Stimulated activated naive CD8-positive, alpha-beta T cell treated with anti-CD3 and anti-CD28 coated beads, Interleukin-15, Interleukin-2, amounts not matched to agents 100 ng/mL and 50 ng/mL, for 24 hours (primary cell): ENCODE measurements around the gene MINAR1.
"Not testable (repeated sequence)": the region's sequence is repeated elsewhere in the genome, so short reads cannot be mapped to it uniquely, and the experiment has no call there.

Source experiments
- H3K27ac Mint-ChIP-seq: one replicate; pipeline ENCODE4 v1.8.0; 2021; ENCODE audit warnings: mild to moderate bottlenecking, mixed read lengths
- H3K27me3 Mint-ChIP-seq: one replicate; pipeline ENCODE4 v1.8.0; 2021; ENCODE audit warnings: mixed read lengths
- H3K36me3 Mint-ChIP-seq: one replicate; pipeline ENCODE4 v1.8.0; 2021; ENCODE audit warnings: low read depth, mixed read lengths
- H3K4me1 Mint-ChIP-seq: one replicate; pipeline ENCODE4 v1.8.0; 2021; ENCODE audit warnings: low read depth, mixed read lengths
- H3K4me3 Mint-ChIP-seq: one replicate; pipeline ENCODE4 v1.8.0; 2021; ENCODE audit warnings: mild to moderate bottlenecking, mixed read lengths
- H3K9me3 Mint-ChIP-seq: one replicate; pipeline ENCODE4 v1.8.0; 2021; ENCODE audit warnings: mixed read lengths

Gene MINAR1

GRCh38 chr15:79416876-79417275 is 15.3 kb upstream of the MINAR1 start:
- peaks cover 11% of the 10 kb centered on the region for H3K36me3 Mint-ChIP-seq
- H3K4me3 Mint-ChIP-seq = no peak overlapping the region
- no peaks in the 10 kb centered on the region for H3K4me1 Mint-ChIP-seq
- no peaks in the 10 kb centered on the region for H3K27me3 Mint-ChIP-seq
- H3K27ac Mint-ChIP-seq = no peak overlapping the region
- no peaks in the 10 kb centered on the region for H3K9me3 Mint-ChIP-seq

GRCh38 chr15:79418693-79419279 is 13.3 kb upstream of the MINAR1 start:
- H3K27ac Mint-ChIP-seq = no peak overlapping the region

GRCh38 chr15:79425591-79426295 is 6.4 kb upstream of the MINAR1 start:
- Mint-ChIP-seq H3K27ac (no peak overlapping the region), H3K4me1 (no peaks in the 10 kb centered on the region), H3K27me3 (peaks cover 37% of the 10 kb centered on the region), H3K4me3 (no peak overlapping the region), H3K36me3 (no peaks in the 10 kb centered on the region), H3K9me3 (no peaks in the 10 kb centered on the region)

More at GRCh38 chr15:79418693-79419279, 13.3 kb upstream of the MINAR1 start:
- Mint-ChIP-seq H3K9me3 (no peaks in the 10 kb centered on the region), H3K36me3 (no peaks in the 10 kb centered on the region), H3K4me1 (no peaks in the 10 kb centered on the region), H3K27me3 (no peaks in the 10 kb centered on the region), H3K4me3 (no peak overlapping the region)

DNA sequence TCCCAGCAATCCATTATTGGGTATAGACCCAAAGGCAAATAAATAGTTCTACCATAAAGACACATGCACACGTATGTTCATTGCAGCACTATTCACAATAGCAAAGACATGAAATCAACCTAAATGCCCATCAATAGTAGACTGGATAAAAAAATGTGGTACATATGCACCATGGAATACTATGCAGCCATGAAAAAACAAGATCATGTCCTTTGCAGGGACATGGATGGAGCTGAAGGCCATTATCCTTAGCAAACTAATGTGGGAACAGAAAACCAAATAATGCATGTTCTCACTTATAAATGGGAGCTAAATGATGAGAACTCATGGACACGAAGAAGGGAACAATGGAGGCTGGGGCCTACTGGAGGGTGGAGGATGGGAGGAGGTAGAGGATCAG is 5.2 kb upstream of the MINAR1 start:
- H3K4me3 Mint-ChIP-seq, H3K36me3 Mint-ChIP-seq, H3K27ac Mint-ChIP-seq, H3K4me1 Mint-ChIP-seq, H3K9me3 Mint-ChIP-seq: not testable (repeated sequence)
- peaks cover 45% of the 10 kb centered on the region for H3K27me3 Mint-ChIP-seq

GRCh38 chr15:79427781-79428598 is 4.1 kb upstream of the MINAR1 start:
- Mint-ChIP-seq H3K4me1 (peaks cover 5% of the 10 kb centered on the region), H3K36me3 (no peaks in the 10 kb centered on the region), H3K27me3 (peaks cover 53% of the 10 kb centered on the region), H3K9me3 (no peaks in the 10 kb centered on the region), H3K4me3 (no peak overlapping the region), H3K27ac (no peak overlapping the region)

DNA sequence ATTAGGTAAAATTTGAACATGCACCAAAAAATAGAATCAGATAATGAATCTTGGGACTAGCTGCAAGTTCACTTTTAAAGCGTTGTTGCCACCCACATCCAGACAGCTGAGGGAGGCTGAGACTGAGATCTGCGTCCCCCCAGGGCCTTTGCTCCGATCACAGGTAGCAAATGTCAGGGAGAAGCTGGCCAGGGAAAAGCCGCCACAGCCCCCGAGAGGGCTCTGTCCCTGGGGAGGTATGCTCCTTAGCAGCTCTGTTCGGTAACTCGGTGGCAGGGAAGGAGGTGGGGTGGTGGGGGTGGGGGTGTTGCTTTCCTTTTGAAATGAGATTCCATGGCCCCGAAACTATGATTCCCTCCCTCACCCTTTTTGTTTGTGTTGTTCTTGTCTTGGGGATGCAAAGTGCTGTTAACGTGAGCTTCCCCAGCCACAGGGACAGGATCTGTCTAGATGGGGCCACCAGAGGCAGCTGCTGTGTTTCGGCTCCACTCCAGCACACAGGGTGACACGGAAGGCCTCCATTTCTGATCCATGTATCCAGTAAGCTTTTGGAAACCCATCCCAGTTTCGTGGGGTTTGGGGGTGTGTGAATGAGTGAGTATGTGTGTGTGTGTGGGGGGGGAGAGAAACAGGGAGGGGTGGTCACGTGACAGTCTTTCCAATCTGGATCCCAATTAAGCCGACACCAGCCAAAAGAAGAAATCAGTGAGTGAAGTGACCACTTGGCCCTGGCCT is 1.1 kb upstream of the MINAR1 start:
- no peak overlapping the region for H3K27ac Mint-ChIP-seq
- no peak overlapping the region for H3K4me3 Mint-ChIP-seq
- H3K36me3 Mint-ChIP-seq = no peaks in the 10 kb centered on the region
- peaks cover 76% of the 10 kb centered on the region for H3K27me3 Mint-ChIP-seq
- peaks cover 5% of the 10 kb centered on the region for H3K4me1 Mint-ChIP-seq
- no peaks in the 10 kb centered on the region for H3K9me3 Mint-ChIP-seq

DNA sequence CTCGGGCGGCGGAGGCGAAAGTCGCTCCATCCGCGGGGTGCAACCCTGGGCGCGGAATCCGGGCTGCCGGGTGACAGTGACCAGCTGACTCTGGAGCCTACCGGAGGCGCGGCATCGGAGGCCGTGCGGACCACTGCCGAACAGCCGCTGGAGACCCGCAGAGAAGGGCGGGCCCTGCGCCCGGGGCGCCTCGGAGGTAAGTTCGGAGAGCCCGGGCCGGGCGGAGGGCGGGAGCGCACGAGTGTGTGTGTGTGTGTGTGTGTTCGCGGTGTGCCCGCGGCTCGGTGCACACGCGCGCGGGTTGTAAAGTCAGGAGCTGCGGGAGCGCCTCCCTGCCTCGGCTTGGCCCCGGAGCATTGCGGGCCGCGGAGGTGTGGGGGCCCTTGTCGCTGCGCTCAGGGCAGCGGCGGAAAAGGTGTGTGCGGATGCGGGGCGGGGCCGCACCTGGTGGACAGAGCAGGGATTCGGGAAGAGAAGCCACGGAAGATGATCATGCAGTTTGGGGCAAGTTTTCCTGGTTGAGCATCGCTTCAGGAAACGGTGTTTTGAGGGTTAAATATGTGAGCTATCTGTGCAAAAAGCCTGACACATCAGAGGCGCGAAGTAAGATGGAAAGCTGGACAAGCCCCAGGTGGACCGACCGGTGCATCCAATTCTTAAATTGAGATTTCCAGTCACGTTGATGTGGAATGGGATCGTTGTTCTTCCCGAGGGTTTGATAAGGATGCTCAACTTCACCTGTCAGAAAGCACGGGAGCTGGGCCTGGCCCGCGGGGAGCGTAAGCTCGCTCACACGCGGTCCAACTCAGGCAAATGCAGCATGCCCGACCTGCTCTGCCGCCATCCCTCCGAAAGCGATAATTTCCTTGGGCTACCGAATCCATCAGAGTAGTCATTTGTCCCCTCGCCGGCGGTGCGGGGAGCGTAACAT is 474 bp downstream of the MINAR1 start:
- no peak overlapping the region for H3K27ac Mint-ChIP-seq
- H3K36me3 Mint-ChIP-seq = peaks cover 3% of the 10 kb centered on the region

DNA sequence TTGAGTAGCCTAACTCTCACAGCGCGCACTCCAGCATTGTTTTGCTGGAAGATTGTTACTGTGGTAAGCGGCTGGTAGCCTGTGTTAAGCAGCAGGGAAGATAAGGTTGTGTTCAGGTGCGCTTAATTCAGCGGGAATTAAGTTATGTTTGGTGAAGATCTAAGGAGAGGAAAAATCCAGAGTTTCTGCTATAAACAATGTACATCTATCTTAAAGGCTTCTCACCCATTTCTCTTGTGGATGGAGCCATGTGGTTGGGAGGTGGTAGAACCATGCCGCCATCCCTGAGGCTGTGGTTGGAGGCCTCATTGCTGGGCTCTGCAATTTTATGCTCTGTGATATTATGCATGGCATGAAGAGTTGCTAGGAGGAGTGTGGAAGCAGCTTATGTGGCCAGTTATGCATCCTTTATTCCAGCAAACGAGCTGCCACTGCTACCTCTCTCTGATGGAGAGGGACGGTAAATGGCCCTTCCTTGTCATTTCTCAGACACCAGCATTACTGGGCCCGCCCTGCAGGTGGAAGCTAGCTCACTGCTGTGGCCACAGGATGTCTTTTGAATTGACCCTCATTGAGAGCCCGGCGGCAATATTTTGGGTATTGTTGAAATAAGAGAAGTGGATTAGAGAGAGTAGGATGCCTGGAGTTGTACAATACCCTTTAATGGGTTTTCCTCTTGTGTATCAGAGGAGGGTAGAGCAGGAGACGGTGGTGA is 1.3 kb downstream of the MINAR1 start:
- Mint-ChIP-seq H3K9me3 (peaks cover 4% of the 10 kb centered on the region), H3K27ac (no peak overlapping the region), H3K36me3 (peaks cover 3% of the 10 kb centered on the region), H3K4me1 (peaks cover 5% of the 10 kb centered on the region), H3K4me3 (no peak overlapping the region), H3K27me3 (peaks cover 62% of the 10 kb centered on the region)

More for the DNA sequence above, 474 bp downstream of the MINAR1 start:
- Mint-ChIP-seq H3K4me1 (peaks cover 5% of the 10 kb centered on the region), H3K4me3 (no peak overlapping the region), H3K27me3 (peaks cover 66% of the 10 kb centered on the region), H3K9me3 (peaks cover 4% of the 10 kb centered on the region)

DNA sequence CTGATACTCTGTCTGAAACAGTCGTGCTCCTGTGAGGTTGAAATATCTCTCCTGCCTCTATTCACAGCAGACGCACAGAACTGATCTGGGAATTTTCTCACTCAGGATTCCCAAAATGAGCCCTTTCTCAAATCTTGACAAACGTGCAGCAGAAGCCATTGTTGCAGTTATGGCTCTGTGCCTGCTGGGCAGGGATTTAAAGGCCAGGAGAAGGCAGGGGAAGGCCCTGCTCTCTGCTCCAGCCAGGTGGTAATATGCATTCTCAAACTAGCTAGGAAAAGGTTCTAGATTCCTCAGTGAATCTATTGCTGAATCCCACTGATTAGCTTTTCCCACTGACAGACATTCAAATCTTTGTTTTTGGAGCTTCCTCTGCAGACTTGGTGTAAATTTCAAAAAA is 2.2 kb downstream of the MINAR1 start:
- Mint-ChIP-seq H3K4me3 (no peak overlapping the region), H3K9me3 (peaks cover 4% of the 10 kb centered on the region), H3K27me3 (peaks cover 53% of the 10 kb centered on the region)

GRCh38 chr15:79436037-79436780 is 4.1 kb downstream of the MINAR1 start:
- Mint-ChIP-seq H3K4me1 (peaks cover 3% of the 10 kb centered on the region), H3K27ac (no peak overlapping the region), H3K27me3 (peaks cover 34% of the 10 kb centered on the region), H3K36me3 (peaks cover 3% of the 10 kb centered on the region), H3K4me3 (no peak overlapping the region), H3K9me3 (peaks cover 4% of the 10 kb centered on the region)

More for the DNA sequence above, 2.2 kb downstream of the MINAR1 start:
- H3K27ac Mint-ChIP-seq = no peak overlapping the region
- H3K4me1 Mint-ChIP-seq = peaks cover 5% of the 10 kb centered on the region
- peaks cover 3% of the 10 kb centered on the region for H3K36me3 Mint-ChIP-seq

DNA sequence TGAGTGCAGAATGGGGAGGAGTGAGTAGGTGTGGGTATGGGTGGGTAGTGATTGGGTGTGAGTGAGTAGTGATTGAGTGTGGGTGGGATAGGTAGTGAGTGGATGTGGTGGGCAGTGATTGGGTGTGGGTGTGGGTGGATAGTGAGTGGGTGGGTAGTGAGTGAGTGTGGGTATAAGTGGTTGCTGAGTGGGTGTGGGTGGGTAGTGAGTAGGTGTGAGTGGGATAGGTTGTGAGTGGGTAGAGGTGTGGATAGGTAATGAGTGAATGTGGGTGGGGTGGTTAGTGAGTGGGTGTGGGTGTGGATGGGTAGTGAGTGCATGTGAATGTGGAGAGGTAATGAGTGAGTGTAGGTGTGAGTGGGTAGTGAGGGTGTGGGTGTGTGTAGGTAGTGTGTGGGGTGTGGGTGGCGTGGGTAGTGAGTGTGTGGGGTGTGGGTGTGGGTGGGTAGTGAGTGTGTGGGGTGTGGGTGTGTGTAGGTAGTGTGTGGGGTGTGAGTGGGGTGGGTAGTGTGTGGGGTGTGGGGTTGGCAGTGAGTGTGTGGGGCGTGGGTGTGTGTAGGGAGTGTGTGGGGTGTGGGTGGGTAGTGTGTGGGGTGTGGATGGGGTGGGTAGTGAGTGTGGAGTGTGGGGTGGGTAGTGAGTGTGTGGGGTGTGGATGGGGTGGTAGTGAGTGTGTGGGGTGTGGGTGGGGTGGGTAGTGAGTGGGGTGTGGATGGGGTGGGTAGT is 5.3 kb downstream of the MINAR1 start:
- peaks cover 29% of the 10 kb centered on the region for H3K27me3 Mint-ChIP-seq
- peaks cover 4% of the 10 kb centered on the region for H3K9me3 Mint-ChIP-seq
- H3K4me1 Mint-ChIP-seq = no peaks in the 10 kb centered on the region
- no peak overlapping the region for H3K4me3 Mint-ChIP-seq
- peaks cover 3% of the 10 kb centered on the region for H3K36me3 Mint-ChIP-seq
- peak overlapping the region; percentile 45 for H3K27ac Mint-ChIP-seq

DNA sequence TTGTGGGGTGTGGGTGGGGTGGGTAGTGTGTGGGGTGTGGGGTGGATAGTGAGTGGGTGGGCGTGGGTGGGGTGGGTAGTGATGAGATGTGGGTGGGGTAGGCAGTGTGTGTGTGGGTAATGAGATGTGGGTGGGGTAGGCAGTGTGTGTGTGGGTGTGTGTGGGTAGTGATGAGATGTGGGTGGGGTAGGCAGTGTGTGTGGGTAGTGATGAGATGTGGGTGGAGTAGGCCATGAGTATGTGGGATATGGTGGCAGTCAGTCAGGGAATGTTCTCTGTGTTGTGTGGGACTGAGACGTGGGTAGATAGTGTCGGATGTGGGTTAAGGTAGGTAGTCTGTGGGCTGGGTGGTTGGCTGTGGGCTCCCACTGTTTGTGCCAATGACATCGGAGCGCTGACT is 7.1 kb downstream of the MINAR1 start:
- Mint-ChIP-seq H3K4me1 (no peaks in the 10 kb centered on the region), H3K4me3 (no peak overlapping the region), H3K9me3 (peaks cover 4% of the 10 kb centered on the region), H3K36me3 (peaks cover 3% of the 10 kb centered on the region), H3K27me3 (peaks cover 11% of the 10 kb centered on the region), H3K27ac (no peak overlapping the region)
